ENCODE data around the gene ZFR2.
"Not testable (repeated sequence)": the region's sequence is repeated elsewhere in the genome, so short reads cannot be mapped to it uniquely, and the experiment has no call there.

Gene ZFR2

GRCh38 chr19:3816148-3816547 is 52.7 kb downstream of the ZFR2 start:
- not testable (repeated sequence) for DNase-seq (ENCODE audit: low read depth in 2 of 2)

GRCh38 chr19:3814648-3815047 is 54.2 kb downstream of the ZFR2 start:
- DNase-seq (ENCODE audit: low read depth in 2 of 2): no peak

- DNase-seq (ENCODE audit: low read depth in 2 of 2): no peak
Measured at GRCh38 chr19:3813473-3814392, 55.1 kb downstream of the ZFR2 start.

- no peak for DNase-seq (ENCODE audit: low read depth in 2 of 2)
Measured at GRCh38 chr19:3810708-3811355, 58.0 kb downstream of the ZFR2 start.

- DNase-seq (ENCODE audit: low read depth in 2 of 2): no peak
Measured at GRCh38 chr19:3809881-3810707, 58.7 kb downstream of the ZFR2 start.

GRCh38 chr19:3808420-3809143 is 60.3 kb downstream of the ZFR2 start:
- no peak for DNase-seq (ENCODE audit: low read depth in 2 of 2)

- no peak for DNase-seq (ENCODE audit: low read depth in 2 of 2)
Measured at GRCh38 chr19:3807574-3808354, 61.1 kb downstream of the ZFR2 start.

- DNase-seq (ENCODE audit: low read depth in 2 of 2): no peak
Measured at GRCh38 chr19:3807131-3807480, 61.7 kb downstream of the ZFR2 start.

- no peak for DNase-seq (ENCODE audit: low read depth in 2 of 2)
Measured at GRCh38 chr19:3805859-3806258, 63.0 kb downstream of the ZFR2 start.

GRCh38 chr19:3804429-3804828 is 64.4 kb downstream of the ZFR2 start:
- DNase-seq (ENCODE audit: low read depth in 2 of 2): no peak

GRCh38 chr19:3803986-3804385 is 64.9 kb downstream of the ZFR2 start:
- no peak for DNase-seq (ENCODE audit: low read depth in 2 of 2)

- DNase-seq (ENCODE audit: low read depth in 2 of 2): no peak
Measured at GRCh38 chr19:3803114-3803888, 65.5 kb downstream of the ZFR2 start.

- peak in 1 of 2 donors; percentile 25 for DNase-seq (ENCODE audit: low read depth in 2 of 2)
Measured at GRCh38 chr19:3801412-3802096, 67.3 kb downstream of the ZFR2 start.

GRCh38 chr19:3800996-3801395 is 67.8 kb downstream of the ZFR2 start:
- no peak for DNase-seq (ENCODE audit: low read depth in 2 of 2)

GRCh38 chr19:3798137-3798536 is 70.7 kb downstream of the ZFR2 start:
- DNase-seq (ENCODE audit: low read depth in 2 of 2): no peak

GRCh38 chr19:3796358-3796757 is 72.5 kb downstream of the ZFR2 start:
- DNase-seq (ENCODE audit: low read depth in 2 of 2): no peak

- no peak for DNase-seq (ENCODE audit: low read depth in 2 of 2)
Measured at GRCh38 chr19:3793799-3794198, 75.0 kb downstream of the ZFR2 start.

- no peak for DNase-seq (ENCODE audit: low read depth in 2 of 2)
Measured at GRCh38 chr19:3792114-3792513, 76.7 kb downstream of the ZFR2 start.

- no peak for DNase-seq (ENCODE audit: low read depth in 2 of 2)
Measured at GRCh38 chr19:3790941-3791340, 77.9 kb downstream of the ZFR2 start.

Measured in stimulated activated CD4-positive, alpha-beta T cell treated with anti-CD3 and anti-CD28 coated beads, Interleukin-1b, Interleukin-23, amount 100 ng/mL, for 1 hour (primary cell).